Mesodermal cell (in vitro differentiated cells): Measurements from ENCODE around the gene CHST13.

ENCODE experiments used
- H3K27ac ChIP-seq: 2 replicates; pipeline ENCODE4 v1.7.0; 2013; ENCODE audit warnings: mild to moderate bottlenecking, low read depth, low read length, moderate library complexity; ENCODE audit not compliant: severe bottlenecking
- H3K36me3 ChIP-seq: 2 replicates; pipeline ENCODE4 v1.7.1; 2013; ENCODE audit warnings: mild to moderate bottlenecking, low read length, moderate library complexity; ENCODE audit not compliant: control insufficient read depth, insufficient read depth
- H3K4me1 ChIP-seq: one replicate; pipeline ENCODE4 v1.7.1; 2013; ENCODE audit warnings: mild to moderate bottlenecking, low read length; ENCODE audit not compliant: insufficient read depth, control insufficient read depth, poor library complexity, severe bottlenecking
- H3K4me3 ChIP-seq: 2 replicates; pipeline ENCODE4 v1.7.0; 2013; ENCODE audit warnings: low read length, control low read depth, mild to moderate bottlenecking; ENCODE audit not compliant: insufficient read depth, poor library complexity, severe bottlenecking; ENCODE audit errors: extremely low read depth
- H3K9me3 ChIP-seq: 2 replicates; pipeline ENCODE4 v1.7.1; 2013; ENCODE audit warnings: mild to moderate bottlenecking, low read length, moderate library complexity; ENCODE audit not compliant: control insufficient read depth
- WGBS, 2 experiments: methylation state at CpG; one replicate each; pipeline ENCODE4 v1.1.5; 2013; ENCODE audit warnings: missing lambda C conversion rate in 2 of 2; ENCODE audit not compliant: insufficient coverage in 2 of 2; 5-methylcytosine and 5-hydroxymethylcytosine counted together

Gene CHST13

DNA sequence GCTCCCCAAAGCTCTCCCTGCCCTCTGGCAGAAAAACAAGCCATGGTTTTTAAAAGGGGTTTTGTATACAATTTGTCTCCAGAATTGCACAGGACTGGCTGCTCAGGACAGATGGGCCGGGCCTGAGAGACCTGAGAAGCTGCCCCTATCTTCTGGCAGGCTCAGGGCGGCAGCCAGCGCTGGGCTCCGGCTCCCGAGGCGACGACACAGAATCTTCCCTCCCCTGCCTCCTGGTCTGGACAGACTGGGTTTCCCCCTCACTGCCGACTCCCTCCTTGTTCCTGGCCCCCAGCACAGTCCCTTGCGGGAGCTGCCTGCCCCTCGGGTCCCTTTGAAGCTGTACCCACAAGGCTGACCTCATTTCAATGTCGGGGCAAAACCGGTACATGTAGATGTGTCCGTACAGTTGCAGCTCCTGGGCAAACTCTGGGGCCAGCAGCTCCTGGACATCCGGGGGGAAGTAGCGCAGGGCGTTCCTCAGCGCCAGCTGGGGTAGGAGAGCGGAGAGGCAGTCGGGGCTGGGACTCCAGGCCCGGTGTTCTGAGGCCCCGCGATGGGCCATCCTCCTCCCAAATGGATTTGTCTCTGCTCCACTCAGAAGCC lies 13.5 kb upstream of the CHST13 start:
- Histone ChIP-seq H3K27ac (no peak overlapping the region), H3K36me3 (no peaks in the 10 kb centered on the region), H3K4me1 (peaks cover 3% of the 10 kb centered on the region), H3K9me3 (no peaks in the 10 kb centered on the region), H3K4me3 (no peak overlapping the region)
- WGBS, 2 experiments: 90 to 91% methylated on average over 20 to 22 of the region's 22 CpGs

GRCh38 chr3:126511291-126511690 lies 12.7 kb upstream of the CHST13 start:
- Histone ChIP-seq H3K36me3 (no peaks in the 10 kb centered on the region), H3K9me3 (no peaks in the 10 kb centered on the region), H3K4me1 (peaks cover 3% of the 10 kb centered on the region), H3K4me3 (no peak overlapping the region), H3K27ac (no peak overlapping the region)
- WGBS, 2 experiments: 76 to 96% methylated on average over 2 to 6 of the region's 7 CpGs

DNA sequence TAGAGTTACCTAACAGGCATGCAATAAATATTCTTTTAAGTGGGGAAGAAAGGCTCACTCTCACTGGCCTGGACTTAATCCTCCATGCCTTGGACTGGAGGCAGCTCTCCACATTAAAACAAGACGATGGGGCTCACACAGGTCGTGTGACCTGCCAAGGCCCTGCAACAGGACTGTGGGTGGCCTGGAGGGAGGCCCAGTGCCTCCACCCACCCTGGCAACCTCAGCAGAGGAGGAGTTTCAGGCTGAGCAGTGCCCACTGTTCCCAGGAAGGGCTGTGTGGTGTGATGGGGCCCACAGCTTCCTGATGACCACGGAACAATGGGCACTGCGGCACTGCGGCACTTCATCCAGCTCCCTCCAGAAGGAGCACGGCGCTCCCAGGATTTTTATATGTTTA lies 11.9 kb upstream of the CHST13 start:
- WGBS, 2 experiments: 89 to 97% methylated on average over 4 to 6 of the region's 7 CpGs
- Histone ChIP-seq H3K27ac (no peak overlapping the region), H3K4me3 (no peak overlapping the region), H3K4me1 (peaks cover 3% of the 10 kb centered on the region), H3K9me3 (no peaks in the 10 kb centered on the region), H3K36me3 (no peaks in the 10 kb centered on the region)

- WGBS, 2 experiments: 84 to 89% methylated on average over 8 to 11 of the region's 12 CpGs
- no peak overlapping the region for H3K4me3 ChIP-seq
These were observed 10.9 kb upstream of the CHST13 start for GRCh38 chr3:126512916-126513650.

DNA sequence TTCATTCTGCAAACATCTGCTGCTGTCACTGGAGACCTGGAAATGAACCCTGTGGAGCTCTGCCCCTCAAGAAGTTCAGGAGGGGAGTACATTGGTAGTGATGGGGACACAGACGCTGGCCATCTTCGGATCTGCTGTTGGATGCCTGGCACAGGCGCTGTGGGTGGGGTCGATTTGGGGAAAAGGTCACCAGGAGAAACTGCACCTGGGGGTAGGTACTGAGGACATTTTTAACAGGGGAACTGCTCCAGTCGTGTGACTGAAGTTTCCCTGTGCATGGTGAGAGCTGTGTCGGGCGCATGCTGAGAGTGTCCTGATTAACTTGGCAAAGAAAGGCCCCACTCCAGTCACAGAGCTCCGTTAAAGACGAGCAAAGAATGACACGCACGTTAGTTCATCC lies 9.8 kb upstream of the CHST13 start:
- 79 to 90% methylated on average over 10 to 11 of the region's 11 CpGs for WGBS, 2 experiments
- H3K4me1 ChIP-seq: peaks cover 3% of the 10 kb centered on the region
- H3K4me3 ChIP-seq: no peak overlapping the region
- H3K9me3 ChIP-seq: no peaks in the 10 kb centered on the region
- no peak overlapping the region for H3K27ac ChIP-seq
- no peaks in the 10 kb centered on the region for H3K36me3 ChIP-seq

More at GRCh38 chr3:126512916-126513650, 10.9 kb upstream of the CHST13 start:
- Histone ChIP-seq H3K9me3 (no peaks in the 10 kb centered on the region), H3K27ac (no peak overlapping the region), H3K36me3 (no peaks in the 10 kb centered on the region), H3K4me1 (peaks cover 3% of the 10 kb centered on the region)

- peaks cover 3% of the 10 kb centered on the region for H3K4me1 ChIP-seq
- no peak overlapping the region for H3K4me3 ChIP-seq
- H3K36me3 ChIP-seq: no peaks in the 10 kb centered on the region
- H3K27ac ChIP-seq: no peak overlapping the region
- WGBS, 2 experiments: 90 to 96% methylated on average over 4 to 5 of the region's 8 CpGs
- no peaks in the 10 kb centered on the region for H3K9me3 ChIP-seq
These were observed 8.8 kb upstream of the CHST13 start for GRCh38 chr3:126515066-126515706.

- H3K27ac ChIP-seq: no peak overlapping the region
- H3K36me3 ChIP-seq: no peaks in the 10 kb centered on the region
- no peak overlapping the region for H3K4me3 ChIP-seq
- WGBS, 2 experiments: 100% methylated on average over 1 of the region's 6 CpGs; no CpG with 5 or more reads in 1 of the 2 experiments
- no peaks in the 10 kb centered on the region for H3K9me3 ChIP-seq
- no peaks in the 10 kb centered on the region for H3K4me1 ChIP-seq
These were observed 7.6 kb upstream of the CHST13 start for GRCh38 chr3:126516152-126516935.

GRCh38 chr3:126516936-126517290 lies 7.0 kb upstream of the CHST13 start:
- H3K9me3 ChIP-seq: no peaks in the 10 kb centered on the region
- H3K4me3 ChIP-seq: no peak overlapping the region
- no peak overlapping the region for H3K27ac ChIP-seq
- no peaks in the 10 kb centered on the region for H3K36me3 ChIP-seq
- 83 to 92% methylated on average over 8 of the region's 9 CpGs for WGBS, 2 experiments
- H3K4me1 ChIP-seq: no peaks in the 10 kb centered on the region

GRCh38 chr3:126517291-126517951 lies 6.5 kb upstream of the CHST13 start, which contains the start of gene UROC1:
UROC1 (minus strand) TSS chr3:126517773; CDS start chr3:126517719, 54 bp downstream.
- WGBS, 2 experiments: 85 to 97% methylated on average over 13 to 14 of the region's 16 CpGs
- Histone ChIP-seq H3K9me3 (no peaks in the 10 kb centered on the region), H3K4me1 (no peaks in the 10 kb centered on the region)

More at GRCh38 chr3:126517291-126517951, 6.5 kb upstream of the CHST13 start, which contains the start of gene UROC1:
- Histone ChIP-seq H3K27ac (no peak within 1 kb of the TSS), H3K4me3 (no peak within 1 kb of the TSS), H3K36me3 (no peaks in the 10 kb centered on the region)
